Measurements from ENCODE around the gene SLC35E1. TPM values are rescaled to one million over a fixed set of nuclear protein-coding genes. Genes with fewer than 3 reads are reported as not detected.

The SLC35E1 gene
- total and polyA plus RNA-seq, 2 donors (not counting 3 experiments of a cell fraction or from before 2014, with no cell fraction given) = 36.0 to 37.5 TPM

DNA sequence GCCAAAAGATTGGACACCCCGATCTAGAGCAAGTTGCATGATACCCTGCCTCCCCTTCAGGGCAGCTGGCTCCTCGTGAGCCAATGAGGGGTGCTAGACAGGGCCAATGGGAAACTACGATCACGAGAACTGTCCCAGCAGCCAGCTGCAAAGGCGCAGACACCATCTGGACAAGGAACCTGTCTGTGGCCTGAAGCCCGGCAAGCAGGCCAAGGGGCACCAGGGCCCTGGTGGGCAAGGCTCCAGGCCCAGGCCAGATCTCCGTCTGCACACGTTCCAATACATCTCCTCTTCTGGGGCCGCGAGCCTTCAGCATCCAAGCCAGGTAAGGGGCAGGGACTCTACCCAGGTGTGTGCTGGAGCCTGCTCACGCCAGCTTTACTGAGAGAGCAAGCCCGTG is 35.6 kb upstream of the SLC35E1 start:
- TF ChIP-seq POLR2AphosphoS5 (IDR thresholded peaks at IDR 0.05; ENCODE audit: insufficient read depth, low read depth, low read length) = no peak
- no peak for TF ChIP-seq FOS (IDR thresholded peaks at IDR 0.05; ENCODE audit: borderline replicate concordance, insufficient read depth, low read length)
- TF ChIP-seq, protein P1, sequence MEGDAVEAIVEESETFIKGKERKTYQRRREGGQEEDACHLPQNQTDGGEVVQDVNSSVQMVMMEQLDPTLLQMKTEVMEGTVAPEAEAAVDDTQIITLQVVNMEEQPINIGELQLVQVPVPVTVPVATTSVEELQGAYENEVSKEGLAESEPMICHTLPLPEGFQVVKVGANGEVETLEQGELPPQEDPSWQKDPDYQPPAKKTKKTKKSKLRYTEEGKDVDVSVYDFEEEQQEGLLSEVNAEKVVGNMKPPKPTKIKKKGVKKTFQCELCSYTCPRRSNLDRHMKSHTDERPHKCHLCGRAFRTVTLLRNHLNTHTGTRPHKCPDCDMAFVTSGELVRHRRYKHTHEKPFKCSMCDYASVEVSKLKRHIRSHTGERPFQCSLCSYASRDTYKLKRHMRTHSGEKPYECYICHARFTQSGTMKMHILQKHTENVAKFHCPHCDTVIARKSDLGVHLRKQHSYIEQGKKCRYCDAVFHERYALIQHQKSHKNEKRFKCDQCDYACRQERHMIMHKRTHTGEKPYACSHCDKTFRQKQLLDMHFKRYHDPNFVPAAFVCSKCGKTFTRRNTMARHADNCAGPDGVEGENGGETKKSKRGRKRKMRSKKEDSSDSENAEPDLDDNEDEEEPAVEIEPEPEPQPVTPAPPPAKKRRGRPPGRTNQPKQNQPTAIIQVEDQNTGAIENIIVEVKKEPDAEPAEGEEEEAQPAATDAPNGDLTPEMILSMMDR (IDR thresholded peaks at IDR 0.05; ENCODE audit: extremely low read depth in 1 of 2, insufficient read depth in 1 of 2, low read depth in 1 of 2, low read length in 2 of 2) = no peak
- TF ChIP-seq EZH2 (IDR thresholded peaks at IDR 0.05; ENCODE audit: borderline replicate concordance, low read depth, low read length, severe bottlenecking) = no peak
- TF ChIP-seq GATA2 (IDR thresholded peaks at IDR 0.05; ENCODE audit: insufficient read depth, insufficient read length, low read depth, low read length) = no peak
- TF ChIP-seq, protein P2, sequence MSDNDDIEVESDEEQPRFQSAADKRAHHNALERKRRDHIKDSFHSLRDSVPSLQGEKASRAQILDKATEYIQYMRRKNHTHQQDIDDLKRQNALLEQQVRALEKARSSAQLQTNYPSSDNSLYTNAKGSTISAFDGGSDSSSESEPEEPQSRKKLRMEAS (IDR thresholded peaks at IDR 0.05; ENCODE audit: insufficient read depth, insufficient read length) = no peak
- TF ChIP-seq MYC (IDR thresholded peaks at IDR 0.05; ENCODE audit: low read depth, low read length) = no peak
- TF ChIP-seq JUN (IDR thresholded peaks at IDR 0.05; ENCODE audit: borderline replicate concordance, insufficient read depth, insufficient read length, low read depth) = no peak
- TF ChIP-seq POLR2A (IDR thresholded peaks at IDR 0.05; ENCODE audit: low read depth, low read length) = no peak
- Histone ChIP-seq H3K4me1 (ENCODE audit: control insufficient read depth, extremely low read depth, insufficient read depth, low read length) (peaks cover 4% of the 10 kb centered on the region), H3K4me3 (replicated peaks in 1 of 3; ENCODE audit: insufficient read depth in 1 of 3, low read depth in 1 of 3, low read length in 3 of 3) (no peak overlapping the region), H3K4me2 (ENCODE audit: insufficient read depth, low read length) (no peak overlapping the region), H2AFZ (ENCODE audit: low read depth, low read length) (no peak overlapping the region), H3K36me3 (ENCODE audit: control insufficient read depth in 2 of 2, extremely low read depth in 1 of 2, insufficient read depth in 2 of 2, low read length in 2 of 2) (no peaks in the 10 kb centered on the region), H3K27me3 (ENCODE audit: control insufficient read depth in 2 of 2, insufficient read depth in 2 of 2, low read length in 2 of 2) (no peaks in the 10 kb centered on the region), H3K79me2 (ENCODE audit: control insufficient read depth, insufficient read depth, low read length) (peaks cover 89% of the 10 kb centered on the region), H3K9me1 (replicated peaks; ENCODE audit: control insufficient read depth, extremely low read depth, insufficient read depth, low read length) (no peaks in the 10 kb centered on the region), H4K20me1 (replicated peaks; ENCODE audit: control insufficient read depth, extremely low read depth, insufficient read depth, low read length) (peaks cover 4% of the 10 kb centered on the region), H3K9ac (replicated peaks; ENCODE audit: extremely low read depth, insufficient read depth, low read length) (no peak overlapping the region), H3K9me3 (replicated peaks; ENCODE audit: control insufficient read depth, insufficient read depth, low read length) (no peaks in the 10 kb centered on the region), H3K27ac (ENCODE audit: insufficient read depth, low read depth, low read length) (no peak overlapping the region)
- no peak for DNase-seq (ENCODE audit: low read depth, low spot score)
- dilution Hi-C loops (cut with MboI; ENCODE audit: extremely low pct_ligation_motif_present, low sequenced_read_pairs) = no loop called here
- BruUV-seq (replicated peaks) = no TSS peak
- CTCF ChIA-PET = interaction anchor here (2.0 kb wide), 1 partner anchor 20 kb away, joined by 6 read pairs; no protein-coding TSS in a partner anchor
- intact Hi-C loops (cut with micrococcal nuclease) = no loop called here
- no peak for FAIRE-seq
- POLR2A ChIA-PET = no interaction called here

All from endothelial cell of umbilical vein (primary cell).